Right renal cortex interstitium (tissue), 3 donors: ENCODE measurements around the gene PTPRE. TPM values are rescaled to one million over a fixed set of nuclear protein-coding genes. Genes with fewer than 3 reads are reported as not detected.
"Not testable (repeated sequence)": the region's sequence is repeated elsewhere in the genome, so short reads cannot be mapped to it uniquely, and the experiment has no call there.

ENCODE experiments used
- DNase-seq, 3 donors: peaks; one replicate each; pipeline ENCODE4 v3.0.0-alpha.2; 2013; ENCODE audit warnings: low read depth in 3 of 3, low spot score in 2 of 3
- polyA plus RNA-seq, 3 donors: library from polyadenylated mRNA; unstranded; fragments of 120-200 nt; gene quantifications; one replicate each; pipeline ENCODE4 v1.2.1, GENCODE V29; 2013; ENCODE audit not compliant: insufficient read length in 3 of 3

Gene PTPRE
- polyA plus RNA-seq, 3 donors: 5.6 to 6.1 (median 6.0) TPM

- no peak for DNase-seq
Measured at GRCh38 chr10:128083191-128083895, 176.4 kb downstream of the PTPRE start.

DNA sequence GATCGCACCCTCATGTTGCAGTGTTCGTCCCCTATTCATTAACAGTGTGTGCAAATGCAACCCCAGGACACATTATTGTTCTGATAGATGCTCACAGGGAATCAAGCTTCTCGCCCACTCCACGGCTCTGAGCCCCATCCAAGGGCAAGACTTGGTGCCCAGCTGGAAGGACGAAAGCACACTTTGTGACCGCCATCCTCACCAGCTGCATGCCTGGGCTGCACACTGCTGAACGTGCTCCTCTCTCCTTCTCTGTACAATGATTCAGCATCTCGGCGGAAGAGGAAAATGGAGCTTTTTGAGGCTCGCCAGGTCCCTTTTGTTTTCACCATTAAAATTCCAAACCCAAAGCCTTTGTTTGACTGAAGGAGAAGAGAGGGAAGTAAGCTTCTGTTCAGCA lies 177.5 kb downstream of the PTPRE start:
- no peak for DNase-seq

DNA sequence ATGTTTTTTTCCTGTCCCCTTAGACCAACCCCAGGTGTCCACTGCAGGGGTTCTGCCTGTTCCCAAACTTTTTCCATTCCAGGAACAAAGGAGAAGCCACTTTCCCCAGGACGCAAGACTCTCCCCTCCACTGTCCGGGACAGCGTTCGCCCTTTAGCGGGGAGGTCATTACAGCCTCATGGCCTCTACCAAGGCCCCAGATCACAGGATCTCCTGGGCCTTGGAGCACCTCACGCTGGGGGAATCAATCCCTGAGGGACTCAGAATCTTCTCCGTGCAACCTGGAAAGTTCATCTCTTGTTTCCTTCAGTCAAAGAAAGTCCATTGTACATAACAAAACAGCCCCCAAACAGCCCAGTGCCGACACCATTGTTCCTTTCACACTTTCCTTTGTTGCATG lies 178.1 kb downstream of the PTPRE start:
- no peak for DNase-seq

DNA sequence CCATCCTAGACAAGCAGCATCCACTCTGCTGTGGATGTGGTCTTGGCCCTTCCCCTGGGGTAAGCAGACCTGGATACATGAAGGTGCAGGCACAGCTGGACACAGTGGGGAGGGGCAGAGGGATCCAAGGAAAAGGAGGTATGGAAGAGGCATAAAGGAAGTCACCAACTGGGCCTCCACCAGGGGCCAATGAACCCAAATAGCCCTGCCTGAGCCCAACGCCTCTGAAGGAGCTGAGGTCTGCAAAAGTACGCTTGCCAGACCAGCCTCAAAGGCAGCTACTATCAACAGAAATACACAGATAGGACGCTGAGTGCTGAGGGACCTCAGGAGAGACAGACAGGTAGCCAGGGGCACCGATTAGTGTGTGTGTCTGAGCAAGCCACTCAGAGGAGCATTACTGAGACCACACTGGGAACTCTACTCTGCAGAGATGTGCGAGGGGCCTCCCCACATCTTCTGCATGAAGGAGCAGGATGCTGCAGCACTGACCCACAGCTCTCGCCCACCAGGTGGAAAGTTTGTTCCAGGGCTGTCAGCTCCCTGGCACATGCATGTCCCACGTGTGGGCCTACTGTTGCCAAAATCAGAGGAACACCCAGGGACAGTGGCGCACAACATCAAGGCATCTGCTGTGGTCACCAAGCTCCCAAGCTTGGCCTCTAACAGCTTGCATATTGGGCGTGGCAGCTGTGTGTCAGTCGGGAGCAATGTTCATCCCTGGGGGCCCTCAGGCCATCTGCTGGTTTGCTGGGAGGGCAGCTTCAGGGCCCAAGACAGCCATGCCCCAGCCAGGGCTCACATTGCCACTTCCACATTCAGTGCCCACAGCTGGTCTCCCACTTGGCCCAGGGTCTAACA lies 179.3 kb downstream of the PTPRE start:
- DNase-seq: no peak

DNA sequence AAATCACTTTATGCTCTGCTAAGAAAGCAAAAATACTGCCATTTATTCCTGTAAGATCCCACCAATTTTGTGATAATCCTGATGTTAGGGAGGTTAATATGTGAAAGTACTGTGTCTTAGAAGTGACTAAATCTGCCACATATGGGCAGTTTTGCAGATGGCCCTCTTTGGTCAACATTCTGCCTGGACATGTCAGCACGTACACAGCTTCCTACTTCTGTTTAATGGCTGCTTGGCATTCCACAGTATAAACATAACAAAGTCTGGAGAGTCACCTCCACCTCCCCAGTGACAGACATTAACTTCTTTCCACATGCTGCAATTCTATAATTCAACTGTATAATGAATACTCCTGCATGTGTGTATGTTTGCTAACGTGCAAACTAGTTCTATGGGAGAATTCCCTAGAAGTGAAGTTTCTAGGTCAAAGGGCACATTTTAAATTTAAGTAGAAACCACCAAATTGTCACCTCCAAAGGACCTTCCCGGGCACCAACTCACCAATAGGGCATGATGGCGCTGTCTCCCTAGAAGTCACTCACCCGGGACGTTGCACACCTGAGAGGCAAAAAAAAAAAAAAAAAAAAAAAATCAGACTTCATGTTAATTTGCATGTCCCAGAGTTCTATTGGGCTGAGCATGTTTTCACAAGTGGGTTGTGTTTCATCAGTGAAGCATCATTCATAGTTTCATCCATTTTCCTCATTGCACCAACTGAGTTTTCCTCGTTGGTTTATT lies 180.4 kb downstream of the PTPRE start:
- DNase-seq: no peak

- no peak for DNase-seq
Measured at GRCh38 chr10:128087884-128088709, 181.2 kb downstream of the PTPRE start.

GRCh38 chr10:128091636-128092210 lies 184.8 kb downstream of the PTPRE start:
- DNase-seq: no peak

DNA sequence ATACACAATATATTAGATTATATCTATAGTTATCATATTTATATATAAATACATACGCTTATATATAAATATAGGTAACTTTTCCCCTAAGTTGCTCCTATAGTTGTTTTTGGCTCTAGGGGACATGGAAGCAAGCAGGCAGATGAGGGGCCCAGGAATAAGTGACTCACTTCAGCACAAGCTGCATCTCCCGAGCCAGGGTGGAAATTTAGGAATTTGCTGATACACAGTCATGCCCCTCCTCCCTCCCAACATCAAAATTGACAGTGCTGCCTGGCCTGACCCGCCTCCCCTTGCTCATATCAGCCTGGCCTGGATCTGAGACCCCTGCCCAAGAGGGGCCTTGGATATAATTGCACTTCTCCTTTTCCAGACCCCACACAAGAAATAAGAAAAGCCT lies 185.6 kb downstream of the PTPRE start:
- no peak for DNase-seq

- DNase-seq: not testable (repeated sequence)
Measured at GRCh38 chr10:128094596-128094995, 187.7 kb downstream of the PTPRE start.

GRCh38 chr10:128095027-128095752 lies 188.3 kb downstream of the PTPRE start:
- no peak for DNase-seq

GRCh38 chr10:128095753-128096469 lies 189.0 kb downstream of the PTPRE start:
- no peak for DNase-seq

- DNase-seq: no peak
Measured at GRCh38 chr10:128096486-128097199, 189.7 kb downstream of the PTPRE start.

DNA sequence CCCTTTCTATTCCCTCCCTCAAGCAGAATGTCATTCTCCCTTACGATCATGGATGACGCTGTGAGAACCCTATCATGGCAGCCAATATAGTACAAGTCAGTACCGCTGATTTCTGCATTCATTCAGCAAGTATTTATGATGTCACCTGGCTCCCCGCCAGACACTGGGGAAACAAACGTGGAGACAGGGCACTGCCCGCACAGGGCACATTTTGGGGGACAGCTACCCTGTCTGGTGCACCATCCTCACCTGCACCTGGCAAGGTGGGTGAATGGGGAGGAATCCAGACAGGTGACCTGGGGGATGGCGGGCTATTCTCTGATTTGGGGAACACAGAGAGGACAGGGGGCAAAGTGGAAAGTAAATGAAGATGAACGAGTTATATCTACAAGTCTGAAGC lies 190.9 kb downstream of the PTPRE start:
- no peak for DNase-seq

GRCh38 chr10:128098631-128099030 lies 191.7 kb downstream of the PTPRE start:
- DNase-seq: no peak

DNA sequence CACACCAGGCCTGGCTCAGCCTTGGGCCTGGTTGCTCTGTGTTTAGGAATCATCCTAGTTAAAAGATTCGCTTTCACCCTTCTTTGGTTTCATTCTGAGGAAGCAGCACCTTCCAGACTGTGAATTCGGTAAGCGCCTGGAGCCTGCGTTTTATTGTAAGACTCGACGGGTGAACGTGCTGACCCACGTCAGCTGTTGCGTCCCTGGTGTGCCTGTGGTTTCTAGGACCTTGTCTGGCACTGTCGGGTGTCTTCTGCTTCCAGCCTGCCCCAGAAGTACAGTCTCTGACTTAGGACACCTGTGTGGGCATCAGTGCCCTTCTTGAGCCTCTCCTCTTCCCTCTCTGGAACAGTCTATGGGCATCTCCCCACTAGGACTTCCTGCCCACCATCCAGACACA lies 193.0 kb downstream of the PTPRE start:
- DNase-seq: no peak

GRCh38 chr10:128101901-128102300 lies 195.0 kb downstream of the PTPRE start:
- no peak for DNase-seq

GRCh38 chr10:128102480-128103228 lies 195.8 kb downstream of the PTPRE start:
- DNase-seq: no peak
